HG03575 (cell line): ENCODE results near the gene TKTL1.
"Not testable (repeated sequence)": the region's sequence is repeated elsewhere in the genome, so short reads cannot be mapped to it uniquely, and the experiment has no call there.

ENCODE experiments used
- ATAC-seq: cut with Tn5 transposase; IDR thresholded peaks from one replicate; pipeline ENCODE4 v1.9.1; 2021; ENCODE audit not compliant: unreplicated experiment, insufficient number of reproducible peaks, low FRiP score; ENCODE audit errors: extremely low read depth

The TKTL1 gene

DNA sequence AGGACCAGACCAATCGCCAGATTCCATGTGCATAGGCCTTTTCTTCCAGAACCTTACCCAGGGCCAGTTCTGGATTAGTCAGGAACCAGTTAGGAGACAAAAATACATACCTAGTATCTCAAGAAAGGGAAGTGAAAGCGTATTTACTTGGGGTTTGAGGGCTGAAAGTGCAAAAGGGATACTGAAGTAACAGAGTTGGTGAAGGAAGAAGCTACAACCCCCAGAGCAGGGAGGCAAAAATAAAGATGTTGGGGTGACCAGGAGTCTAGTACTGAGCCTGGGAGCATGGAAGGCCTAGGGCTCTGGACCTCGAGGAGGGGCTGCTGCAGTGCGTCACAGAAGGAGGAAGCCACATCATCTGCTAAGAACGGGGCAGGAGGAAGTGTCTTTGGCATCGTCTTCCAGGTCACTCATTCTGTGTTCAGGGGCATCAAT is 38.3 kb downstream of the TKTL1 start:
- no peak for ATAC-seq

DNA sequence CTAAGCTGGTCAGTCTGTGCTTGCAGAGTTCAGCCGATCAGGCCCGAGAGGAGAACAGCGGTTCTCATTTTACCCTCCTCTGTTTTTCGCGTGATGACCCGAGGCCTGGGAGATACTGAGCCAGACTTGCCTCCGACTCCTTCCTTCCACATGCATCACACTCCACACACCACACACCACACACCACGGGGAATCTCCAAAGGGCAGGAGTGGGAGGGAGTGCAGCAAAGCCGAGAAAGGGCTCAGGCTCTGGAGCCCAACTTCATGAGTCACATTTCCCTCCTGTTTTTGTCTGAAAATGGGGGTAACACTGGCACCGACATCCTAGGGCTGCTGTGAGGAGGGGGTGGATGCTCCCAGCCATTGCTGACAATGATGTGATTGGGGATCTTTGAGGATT is 38.9 kb downstream of the TKTL1 start:
- no peak for ATAC-seq

DNA sequence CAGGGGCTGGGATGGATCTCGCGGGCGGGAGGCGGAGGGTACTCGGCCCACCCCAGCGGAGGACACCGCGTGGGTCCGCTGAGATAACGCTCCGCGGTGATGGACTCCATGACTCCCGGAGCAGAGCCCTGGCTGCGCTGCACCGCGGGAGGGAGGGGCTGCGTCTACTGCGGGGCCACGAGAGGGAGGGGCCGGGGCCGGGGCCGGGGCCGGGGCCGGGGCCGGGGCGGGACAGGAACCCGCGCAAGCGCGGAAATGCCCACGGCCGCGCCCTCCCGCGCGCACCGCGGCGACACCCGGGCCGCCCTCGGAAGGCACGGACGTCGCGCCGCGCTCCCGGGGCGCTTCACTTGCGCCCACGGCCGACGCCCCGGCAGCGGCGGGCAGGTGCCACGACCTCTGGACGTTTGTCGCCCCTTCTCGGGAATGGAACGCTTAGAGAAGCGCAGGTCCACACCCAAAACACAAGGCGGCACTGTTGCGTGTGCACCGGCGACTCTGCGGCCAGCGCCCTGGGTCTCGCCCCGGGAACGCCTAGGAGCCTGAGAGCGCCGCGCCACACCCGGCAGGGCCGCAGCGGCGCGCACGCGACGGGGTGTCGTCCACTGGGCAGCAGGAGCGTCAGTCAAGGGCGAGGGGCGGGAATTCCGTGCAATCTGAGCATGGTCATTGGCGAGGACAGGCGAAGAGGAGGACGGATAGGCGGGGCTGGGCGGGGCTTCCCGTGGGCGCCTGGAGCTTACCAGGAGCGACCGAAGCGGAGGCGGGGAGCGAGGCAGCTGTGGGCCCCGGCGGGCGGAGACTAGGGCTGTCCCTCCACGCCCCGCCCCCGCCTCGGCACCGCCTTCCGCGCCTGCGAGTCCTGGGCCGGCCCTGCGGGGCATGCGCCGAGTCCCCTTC is 46.1 kb downstream of the TKTL1 start:
- peak; percentile 38 for ATAC-seq

GRCh38 chrX:154343063-154343462 is 47.5 kb downstream of the TKTL1 start:
- not testable (repeated sequence) for ATAC-seq

DNA sequence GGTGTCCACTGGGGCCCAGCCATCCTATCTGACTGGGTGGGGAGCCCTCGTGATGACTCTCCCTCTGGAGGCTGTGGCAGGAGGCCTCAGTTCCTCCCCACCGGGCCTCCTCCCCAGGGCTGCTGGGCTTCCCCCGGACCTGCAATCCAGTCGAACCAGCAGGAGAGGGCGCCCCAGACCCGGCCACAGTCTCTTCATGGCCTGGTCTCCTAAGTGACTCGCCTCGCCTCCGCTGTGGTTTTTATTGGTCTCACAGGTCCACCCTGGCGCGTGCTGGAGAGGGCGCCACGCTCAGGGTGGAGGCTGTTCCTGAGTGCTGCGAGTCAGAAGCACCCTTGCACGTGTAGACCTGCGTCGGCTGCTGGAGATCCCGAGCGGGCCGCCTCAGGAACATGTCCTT is 48.0 kb downstream of the TKTL1 start:
- ATAC-seq, result not testable (repeated sequence)

GRCh38 chrX:154348114-154348531 is 52.5 kb downstream of the TKTL1 start:
- ATAC-seq, result no peak

DNA sequence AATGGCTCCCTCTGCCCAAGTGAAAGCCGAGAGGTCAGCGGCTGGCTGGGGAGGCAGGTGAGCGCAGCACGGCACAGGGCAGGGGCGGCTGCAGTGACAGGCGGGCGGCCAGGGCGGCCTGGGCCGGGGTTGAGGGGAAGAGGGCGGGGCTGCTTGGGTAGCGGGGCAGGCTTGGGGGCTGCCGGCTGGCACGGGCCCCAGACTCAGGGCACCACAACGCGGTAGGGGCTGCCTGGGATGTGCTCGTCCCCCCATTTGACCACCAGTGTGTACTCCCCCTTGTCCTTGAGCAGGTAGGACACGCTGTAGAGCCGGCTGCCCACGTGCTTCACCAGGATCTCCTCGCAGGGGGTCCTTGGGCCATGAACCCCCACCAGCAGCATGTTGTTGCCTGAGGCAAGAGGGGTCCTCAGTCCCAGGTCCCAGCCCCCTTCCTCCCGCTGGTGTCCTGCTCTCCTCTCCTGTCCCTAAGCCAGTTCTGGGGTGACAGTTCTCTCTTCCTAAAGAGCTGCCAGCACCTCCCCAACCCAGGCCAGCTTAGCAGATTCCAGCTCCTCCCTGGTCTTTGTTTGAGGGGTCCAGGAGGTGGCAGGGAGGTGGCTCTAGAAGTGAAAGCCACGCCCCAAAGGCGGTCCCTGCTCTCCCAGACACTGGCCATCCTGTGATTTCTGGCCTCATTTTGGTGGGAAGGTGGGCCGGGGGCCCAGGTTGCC is 53.2 kb downstream of the TKTL1 start:
- ATAC-seq, result no peak

DNA sequence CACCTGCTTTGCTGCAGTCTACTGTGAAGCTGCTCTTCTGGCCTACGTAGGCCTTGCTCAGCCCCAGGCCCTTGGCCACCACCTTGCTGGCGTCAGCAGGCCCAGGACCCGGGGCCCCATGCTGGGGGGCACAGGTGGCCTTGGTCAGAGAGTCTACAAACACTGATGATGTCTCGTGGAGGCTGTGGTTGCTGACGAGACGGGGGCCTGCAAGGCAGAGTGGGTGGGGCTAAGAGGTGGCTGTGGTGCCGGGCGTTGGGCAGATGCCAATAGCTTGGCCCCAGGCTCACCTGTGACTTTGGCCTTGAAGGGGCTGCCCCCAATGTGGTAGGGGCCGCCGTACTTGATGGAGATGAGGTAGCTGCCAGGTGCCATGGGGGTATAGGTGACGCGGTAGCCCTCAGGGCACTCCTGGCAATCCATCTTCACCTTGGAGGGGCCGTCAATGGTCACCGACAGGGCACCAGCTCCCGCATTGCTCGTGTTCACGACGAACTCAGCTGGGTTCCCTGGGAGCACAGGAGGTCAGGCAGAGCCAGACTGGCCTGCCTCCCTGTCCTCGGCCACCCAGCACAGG is 53.9 kb downstream of the TKTL1 start:
- ATAC-seq, result no peak

GRCh38 chrX:154349979-154350378 is 54.4 kb downstream of the TKTL1 start:
- no peak for ATAC-seq

DNA sequence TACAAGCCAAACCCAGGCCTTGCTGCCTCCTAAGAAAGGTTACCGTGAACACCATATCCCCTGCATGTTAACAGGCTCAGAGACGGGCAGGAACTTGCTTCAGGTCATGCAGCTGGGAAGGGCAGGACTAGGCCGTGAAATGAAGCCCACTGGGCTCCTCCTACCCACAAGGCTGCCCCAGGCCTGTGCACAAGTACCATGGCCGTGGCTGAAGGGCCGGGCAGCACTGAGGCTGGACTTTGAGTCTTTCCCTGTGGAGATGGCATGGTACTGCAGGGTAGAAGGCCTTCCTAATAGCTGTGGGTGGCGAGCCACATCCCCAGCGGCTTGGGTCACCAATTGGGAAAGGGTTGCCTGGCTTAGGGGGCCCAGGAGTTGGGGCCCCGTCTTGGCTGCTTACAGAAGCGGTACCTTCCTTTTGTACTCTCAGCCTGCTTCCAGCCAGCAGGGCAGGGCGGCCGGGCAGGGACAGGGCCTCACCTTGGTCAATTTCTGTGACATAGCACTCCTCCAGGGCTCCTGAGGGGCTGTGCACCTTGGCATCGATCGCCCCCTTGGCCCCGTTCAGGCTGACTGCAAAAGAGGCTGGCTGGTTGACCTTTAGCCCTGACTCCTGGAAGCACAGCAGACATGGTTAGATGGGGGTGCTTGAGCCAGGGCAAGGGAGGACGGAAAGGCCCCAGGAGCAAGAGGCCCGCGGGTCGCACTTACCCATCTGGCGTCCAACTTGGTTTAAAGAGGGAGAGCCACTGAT is 55.0 kb downstream of the TKTL1 start:
- no peak for ATAC-seq

GRCh38 chrX:154351183-154352011 is 55.8 kb downstream of the TKTL1 start:
- ATAC-seq, result no peak

DNA sequence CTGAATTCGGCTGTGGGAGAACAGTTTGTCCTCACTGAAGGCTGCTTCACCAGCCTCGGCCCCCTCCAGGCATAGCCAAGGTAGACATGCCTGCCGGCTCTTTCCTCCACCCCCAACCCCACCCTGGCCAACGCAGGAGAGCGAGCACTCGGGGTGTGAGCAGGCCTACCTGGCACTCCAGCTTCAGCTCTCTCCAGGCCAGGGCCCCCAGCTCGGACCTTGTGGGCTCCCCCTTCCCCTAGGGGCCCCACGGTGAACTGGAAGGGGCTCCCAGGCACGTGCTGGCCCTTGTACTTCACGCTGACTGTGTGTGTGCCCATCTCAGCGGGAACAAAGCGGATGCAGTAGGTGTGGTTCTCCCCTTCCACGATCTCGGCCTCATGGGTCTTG is 56.4 kb downstream of the TKTL1 start:
- no peak for ATAC-seq

DNA sequence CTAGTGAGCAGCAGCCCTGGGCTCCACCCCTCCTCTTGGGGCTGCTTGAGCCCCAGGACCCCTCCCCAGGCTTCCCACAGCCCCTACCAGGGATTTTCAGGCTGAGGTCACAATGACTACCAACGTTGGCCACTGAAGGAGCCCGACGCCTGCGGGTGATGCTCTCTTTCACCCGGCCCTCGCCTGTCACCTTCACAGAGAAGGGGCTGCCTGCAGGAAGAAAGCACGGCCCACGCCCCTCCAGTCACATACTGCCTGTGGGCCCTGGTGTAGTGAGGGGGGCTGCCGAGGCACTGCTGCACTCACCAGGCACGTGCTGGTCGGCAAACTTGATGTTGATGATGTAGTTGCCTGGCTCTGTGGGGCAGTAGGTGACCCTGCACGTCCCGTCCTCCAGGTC is 56.9 kb downstream of the TKTL1 start:
- ATAC-seq, result no peak

- no peak for ATAC-seq
Observed at GRCh38 chrX:154353172-154353843, 57.7 kb downstream of the TKTL1 start.

GRCh38 chrX:154354013-154354412 is 58.4 kb downstream of the TKTL1 start:
- ATAC-seq, result no peak

DNA sequence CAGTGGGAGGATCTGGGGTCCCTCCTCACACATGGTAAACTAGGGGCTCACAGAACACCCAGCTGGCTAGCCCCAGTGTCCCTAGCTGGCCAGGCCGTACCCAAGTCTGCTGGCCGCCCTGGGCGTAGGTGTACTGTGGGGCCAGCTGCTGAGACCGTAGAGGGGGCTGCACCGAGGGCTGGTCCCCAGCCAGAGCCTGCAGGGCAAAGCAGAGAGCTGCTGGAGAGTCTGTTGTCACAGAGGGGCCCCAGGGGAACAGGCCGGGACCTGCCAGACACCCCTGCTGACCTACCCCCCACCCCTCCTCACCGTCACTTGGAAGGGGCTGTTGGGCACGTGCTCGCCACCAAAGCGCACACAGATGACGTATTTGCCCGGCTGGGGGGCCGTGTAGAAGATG is 58.9 kb downstream of the TKTL1 start:
- no peak for ATAC-seq

GRCh38 chrX:154355094-154355775 is 59.6 kb downstream of the TKTL1 start:
- ATAC-seq, result no peak
